ENCODE data around the gene KCNN4. TPM values are rescaled to one million over a fixed set of nuclear protein-coding genes. Genes with fewer than 3 reads are reported as not detected.

Gene KCNN4
- total RNA-seq, 1 donor from 2014 or later, result 154 TPM

DNA sequence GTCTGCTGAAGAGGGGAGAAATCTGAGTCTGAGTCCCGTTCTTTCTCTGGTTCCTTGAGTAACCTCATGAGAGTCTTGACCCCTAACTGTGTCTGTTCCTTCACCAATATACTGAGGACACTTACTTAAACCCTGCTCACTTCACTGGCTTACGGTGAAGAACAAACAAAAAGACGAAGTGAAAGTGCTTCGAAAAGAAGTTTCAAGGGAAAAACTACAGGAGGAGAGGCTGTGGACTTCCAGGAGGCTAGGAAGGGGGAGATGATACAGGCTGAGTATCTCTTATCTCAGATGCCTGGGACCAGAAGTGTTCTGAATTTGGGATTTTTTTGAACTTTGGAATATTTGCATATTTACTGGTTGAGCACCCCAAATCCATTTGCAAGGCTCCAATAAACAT, 32.1 kb downstream of the KCNN4 start:
- ChIA-PET POLR2A (interaction anchor here (0.7 to 24.7 kb wide), 3 partner anchors 11 to 31 kb away, joined by 3 to 661 read pairs (median 355); partner anchors contain the start of gene KCNN4), CTCF (interaction anchor here (1.0 to 5.3 kb wide), 2 partner anchors 11 to 33 kb away, joined by 3 to 113 read pairs; partner anchors contain the start of gene KCNN4)
- H3K4me1 Mint-ChIP-seq, result peaks cover 67% of the 10 kb centered on the region
- DNase-seq (no peak), ATAC-seq (ENCODE audit: low read depth) (no peak)
- intact Hi-C loops (cut with micrococcal nuclease), result loop anchor here (10.0 kb wide), 1 partner anchor 194 kb away; no protein-coding TSS in a partner anchor
- peak overlapping the region; percentile 17 for H3K4me3 Mint-ChIP-seq
- H3K27me3 Mint-ChIP-seq, result no peaks in the 10 kb centered on the region
- H3K27ac Mint-ChIP-seq, result peak overlapping the region; percentile 90
- H3K36me3 Mint-ChIP-seq (ENCODE audit: low read depth), result peaks cover 79% of the 10 kb centered on the region
- TF ChIP-seq, protein P1, sequence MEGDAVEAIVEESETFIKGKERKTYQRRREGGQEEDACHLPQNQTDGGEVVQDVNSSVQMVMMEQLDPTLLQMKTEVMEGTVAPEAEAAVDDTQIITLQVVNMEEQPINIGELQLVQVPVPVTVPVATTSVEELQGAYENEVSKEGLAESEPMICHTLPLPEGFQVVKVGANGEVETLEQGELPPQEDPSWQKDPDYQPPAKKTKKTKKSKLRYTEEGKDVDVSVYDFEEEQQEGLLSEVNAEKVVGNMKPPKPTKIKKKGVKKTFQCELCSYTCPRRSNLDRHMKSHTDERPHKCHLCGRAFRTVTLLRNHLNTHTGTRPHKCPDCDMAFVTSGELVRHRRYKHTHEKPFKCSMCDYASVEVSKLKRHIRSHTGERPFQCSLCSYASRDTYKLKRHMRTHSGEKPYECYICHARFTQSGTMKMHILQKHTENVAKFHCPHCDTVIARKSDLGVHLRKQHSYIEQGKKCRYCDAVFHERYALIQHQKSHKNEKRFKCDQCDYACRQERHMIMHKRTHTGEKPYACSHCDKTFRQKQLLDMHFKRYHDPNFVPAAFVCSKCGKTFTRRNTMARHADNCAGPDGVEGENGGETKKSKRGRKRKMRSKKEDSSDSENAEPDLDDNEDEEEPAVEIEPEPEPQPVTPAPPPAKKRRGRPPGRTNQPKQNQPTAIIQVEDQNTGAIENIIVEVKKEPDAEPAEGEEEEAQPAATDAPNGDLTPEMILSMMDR (IDR thresholded peaks at IDR 0.05), result no peak
- no peaks in the 10 kb centered on the region for H3K9me3 Mint-ChIP-seq

GRCh38 chr19:43748205-43748594, 32.6 kb downstream of the KCNN4 start:
- Mint-ChIP-seq H3K27ac (peak overlapping the region; percentile 90), H3K9me3 (no peaks in the 10 kb centered on the region), H3K4me3 (peak overlapping the region; percentile 50), H3K4me1 (peaks cover 62% of the 10 kb centered on the region), H3K27me3 (no peaks in the 10 kb centered on the region), H3K36me3 (ENCODE audit: low read depth) (peaks cover 82% of the 10 kb centered on the region)
- DNase-seq (no peak), ATAC-seq (ENCODE audit: low read depth) (no peak)
- intact Hi-C loops (cut with micrococcal nuclease), result loop anchor here (10.0 kb wide), 1 partner anchor 193 kb away; no protein-coding TSS in a partner anchor
- TF ChIP-seq, protein P1 (IDR thresholded peaks at IDR 0.05), result no peak
- ChIA-PET POLR2A (interaction anchor here (0.7 to 24.7 kb wide), 3 partner anchors 11 to 31 kb away, joined by 3 to 661 read pairs (median 355); partner anchors contain the start of gene KCNN4), CTCF (interaction anchor here (1.0 to 5.3 kb wide), 3 partner anchors 11 to 33 kb away, joined by 3 to 113 read pairs (median 50); partner anchors contain the start of gene KCNN4)

DNA sequence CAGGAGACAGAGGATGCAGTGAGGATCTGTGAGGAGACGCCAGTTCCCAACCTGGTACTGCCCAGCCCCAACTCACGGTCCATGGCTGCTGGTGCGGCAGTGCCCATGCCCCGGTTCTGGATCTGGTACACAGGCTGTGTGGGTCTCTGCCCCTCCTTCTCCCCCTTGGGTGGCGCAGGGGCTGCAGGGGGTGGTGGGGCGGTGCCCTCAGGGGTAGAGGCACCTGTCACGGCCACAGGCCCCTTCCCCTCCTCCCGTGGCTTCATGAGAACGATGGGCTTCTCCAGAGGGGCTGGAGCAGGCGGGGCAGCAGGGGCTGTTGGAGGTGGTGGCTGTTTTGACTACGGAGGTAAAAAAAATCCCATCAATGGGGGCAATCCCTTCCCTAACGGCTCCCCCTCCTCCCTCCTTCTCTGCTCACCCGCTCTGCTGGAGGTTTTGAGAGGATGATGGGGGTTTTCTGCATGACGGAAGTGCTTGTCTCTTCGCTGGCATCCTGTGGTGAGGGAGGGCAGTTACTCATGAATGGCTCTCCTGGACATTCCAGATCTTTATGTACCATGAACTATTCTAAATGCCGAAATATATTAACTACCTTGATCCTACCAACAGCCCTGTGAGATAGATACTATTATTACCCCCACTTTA, 33.1 kb downstream of the KCNN4 start:
- H3K4me3 Mint-ChIP-seq, result peak overlapping the region; percentile 50

DNA sequence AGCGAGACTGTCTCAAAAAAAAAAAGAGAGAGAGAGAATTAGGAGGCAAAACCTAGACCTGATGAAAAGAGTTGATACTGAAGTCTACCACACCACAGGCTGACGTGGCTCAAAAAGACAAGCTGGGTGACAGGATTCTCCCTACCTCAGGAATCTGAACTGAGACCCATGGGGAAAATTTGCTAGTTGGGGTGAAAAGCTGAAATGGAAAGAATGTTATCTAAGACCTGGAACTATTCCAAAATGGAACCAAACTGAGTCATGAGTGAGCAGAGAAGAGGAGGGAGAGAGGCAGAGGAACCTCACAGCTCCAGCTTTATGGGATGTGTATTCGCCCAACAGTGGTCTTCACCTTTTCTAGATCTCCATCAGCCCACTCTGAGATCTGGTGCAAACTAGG, 37.7 kb downstream of the KCNN4 start:
- no peak overlapping the region for H3K4me3 Mint-ChIP-seq
- CTCF ChIA-PET, result interaction anchor here (0.9 to 1.2 kb wide), 2 partner anchors 42 to 69 kb away, joined by 3 to 5 read pairs; no protein-coding TSS in a partner anchor
- peaks cover 90% of the 10 kb centered on the region for H3K36me3 Mint-ChIP-seq (ENCODE audit: low read depth)
- H3K27me3 Mint-ChIP-seq, result no peaks in the 10 kb centered on the region
- TF ChIP-seq, protein P1 (IDR thresholded peaks at IDR 0.05), result no peak
- intact Hi-C loops (cut with micrococcal nuclease), result loop anchor here (10.0 kb wide), 1 partner anchor 188 kb away; no protein-coding TSS in a partner anchor
- ATAC-seq (ENCODE audit: low read depth), result no peak
- POLR2A ChIA-PET, result no interaction called here
- H3K27ac Mint-ChIP-seq, result no peak overlapping the region
- DNase-seq, result no peak
- H3K9me3 Mint-ChIP-seq, result no peaks in the 10 kb centered on the region
- H3K4me1 Mint-ChIP-seq, result peaks cover 22% of the 10 kb centered on the region

More for the DNA sequence above, 33.1 kb downstream of the KCNN4 start:
- ChIA-PET POLR2A (interaction anchor here (0.6 to 24.7 kb wide), 7 partner anchors 12 to 516 kb away, joined by 3 to 661 read pairs (median 6); partner anchors contain the start of gene KCNN4), CTCF (interaction anchor here (1.0 to 5.3 kb wide), 4 partner anchors 12 to 62 kb away, joined by 3 to 113 read pairs (median 47); partner anchors contain the start of gene KCNN4)
- DNase-seq (no peak), ATAC-seq (ENCODE audit: low read depth) (peak; percentile 50)
- Mint-ChIP-seq H3K27ac (peak overlapping the region; percentile 90), H3K4me1 (peaks cover 57% of the 10 kb centered on the region), H3K9me3 (no peaks in the 10 kb centered on the region), H3K27me3 (no peaks in the 10 kb centered on the region), H3K36me3 (ENCODE audit: low read depth) (peaks cover 83% of the 10 kb centered on the region)
- TF ChIP-seq, protein P1 (IDR thresholded peaks at IDR 0.05), result no peak
- intact Hi-C loops (cut with micrococcal nuclease), result loop anchor here (10.0 kb wide), 1 partner anchor 193 kb away; no protein-coding TSS in a partner anchor
